ENCODE results near the gene FBXO11. TPM values are rescaled to one million over a fixed set of nuclear protein-coding genes. Genes with fewer than 3 reads are reported as not detected.
"Not testable (repeated sequence)": the region's sequence is repeated elsewhere in the genome, so short reads cannot be mapped to it uniquely, and the experiment has no call there.

Gene FBXO11
- total RNA-seq, 1 donor from 2014 or later = 40.3 TPM

DNA sequence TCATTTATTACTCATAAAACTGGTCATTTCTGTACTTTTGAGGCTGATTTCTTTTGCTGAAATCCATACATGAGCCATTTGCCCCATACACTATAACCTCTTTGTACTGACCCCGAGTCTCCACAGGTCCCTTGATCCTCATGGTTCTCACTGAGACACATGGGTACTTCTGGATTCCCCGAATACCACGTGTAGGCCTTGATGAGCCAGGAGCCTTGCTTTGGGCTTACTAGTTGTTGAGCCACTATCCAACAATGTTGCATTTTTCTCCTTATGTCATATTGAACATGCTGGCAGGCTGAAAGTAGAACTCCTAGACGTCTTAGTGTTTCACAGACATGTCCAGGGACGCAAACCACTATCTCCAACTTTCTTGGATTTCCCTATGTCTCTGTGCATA is 2.4 kb upstream of the FBXO11 start:
- DNase-seq (ENCODE audit: low read depth) = no peak
- Histone ChIP-seq H3K27me3 (ENCODE audit: control insufficient read depth, insufficient read depth, low read length) (no peaks in the 10 kb centered on the region), H3K36me3 (ENCODE audit: control insufficient read depth, insufficient read depth, low read length) (no peaks in the 10 kb centered on the region), H3K4me3 (ENCODE audit: low read depth, low read length) (no peak overlapping the region)
- no peak for TF ChIP-seq CTCF (IDR thresholded peaks at IDR 0.05; ENCODE audit: insufficient read depth, low read length, poor library complexity, severe bottlenecking)

- no peak for TF ChIP-seq CTCF (IDR thresholded peaks at IDR 0.05; ENCODE audit: insufficient read depth, low read length, poor library complexity, severe bottlenecking)
- no peak for DNase-seq (ENCODE audit: low read depth)
- H3K36me3 ChIP-seq (ENCODE audit: control insufficient read depth, insufficient read depth, low read length) = no peaks in the 10 kb centered on the region
- peak overlapping the region; percentile 55 for H3K4me3 ChIP-seq (ENCODE audit: low read depth, low read length)
- no peaks in the 10 kb centered on the region for H3K27me3 ChIP-seq (ENCODE audit: control insufficient read depth, insufficient read depth, low read length)
Observed at GRCh38 chr2:47907039-47907781, 912 bp upstream of the FBXO11 start.

- DNase-seq (ENCODE audit: low read depth) = no peak
- TF ChIP-seq CTCF (IDR thresholded peaks at IDR 0.05; ENCODE audit: insufficient read depth, low read length, poor library complexity, severe bottlenecking) = no peak
- Histone ChIP-seq H3K4me3 (ENCODE audit: low read depth, low read length) (peak overlapping the region; percentile 97), H3K27me3 (ENCODE audit: control insufficient read depth, insufficient read depth, low read length) (no peaks in the 10 kb centered on the region), H3K36me3 (ENCODE audit: control insufficient read depth, insufficient read depth, low read length) (no peaks in the 10 kb centered on the region)
Observed at GRCh38 chr2:47905386-47906156, 727 bp downstream of the FBXO11 start.

GRCh38 chr2:47903781-47904490 is 2.4 kb downstream of the FBXO11 start:
- peak overlapping the region; percentile 97 for H3K4me3 ChIP-seq (ENCODE audit: low read depth, low read length)
- no peaks in the 10 kb centered on the region for H3K27me3 ChIP-seq (ENCODE audit: control insufficient read depth, insufficient read depth, low read length)
- no peak for TF ChIP-seq CTCF (IDR thresholded peaks at IDR 0.05; ENCODE audit: insufficient read depth, low read length, poor library complexity, severe bottlenecking)
- no peak for DNase-seq (ENCODE audit: low read depth)
- H3K36me3 ChIP-seq (ENCODE audit: control insufficient read depth, insufficient read depth, low read length) = no peaks in the 10 kb centered on the region

- DNase-seq (ENCODE audit: low read depth); H3K4me3 ChIP-seq (ENCODE audit: low read depth, low read length); H3K36me3 ChIP-seq (ENCODE audit: control insufficient read depth, insufficient read depth, low read length); H3K27me3 ChIP-seq (ENCODE audit: control insufficient read depth, insufficient read depth, low read length): not testable (repeated sequence)
Observed at GRCh38 chr2:47901892-47902291, 4.4 kb downstream of the FBXO11 start.

DNA sequence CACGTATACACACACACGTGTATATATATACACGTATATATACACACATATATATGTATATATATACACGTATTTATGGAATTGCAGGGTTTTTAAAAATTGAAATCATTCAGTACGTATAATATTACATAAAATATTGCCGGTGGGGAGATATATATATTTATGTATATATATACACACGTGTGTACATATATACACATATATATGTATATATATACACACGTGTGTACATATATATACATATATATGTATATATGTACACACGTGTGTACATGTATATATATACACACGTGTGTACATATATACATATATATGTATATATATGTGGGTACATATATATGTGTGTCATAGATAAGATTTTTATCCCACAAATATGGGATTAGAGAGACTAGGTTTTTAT is 5.4 kb downstream of the FBXO11 start:
- Histone ChIP-seq H3K36me3 (ENCODE audit: control insufficient read depth, insufficient read depth, low read length) (no peaks in the 10 kb centered on the region), H3K4me3 (ENCODE audit: low read depth, low read length) (no peak overlapping the region), H3K27me3 (ENCODE audit: control insufficient read depth, insufficient read depth, low read length) (no peaks in the 10 kb centered on the region)
- no peak for TF ChIP-seq CTCF (IDR thresholded peaks at IDR 0.05; ENCODE audit: insufficient read depth, low read length, poor library complexity, severe bottlenecking)
- DNase-seq (ENCODE audit: low read depth) = no peak

Data from kidney epithelial cell (primary cell).